HG03469 (cell line): ENCODE data around the gene TUBGCP2.

Source experiments
- ATAC-seq: cut with Tn5 transposase; IDR thresholded peaks from one replicate; pipeline ENCODE4 v1.9.1; 2021; ENCODE audit warnings: mild to moderate bottlenecking, moderate library complexity, moderate number of reproducible peaks; ENCODE audit not compliant: unreplicated experiment

TUBGCP2 gene

GRCh38 chr10:133251388-133252222 lies 57.1 kb downstream of the TUBGCP2 start:
- ATAC-seq = no peak

- no peak for ATAC-seq
These were observed 58.5 kb downstream of the TUBGCP2 start for GRCh38 chr10:133249975-133250754.

DNA sequence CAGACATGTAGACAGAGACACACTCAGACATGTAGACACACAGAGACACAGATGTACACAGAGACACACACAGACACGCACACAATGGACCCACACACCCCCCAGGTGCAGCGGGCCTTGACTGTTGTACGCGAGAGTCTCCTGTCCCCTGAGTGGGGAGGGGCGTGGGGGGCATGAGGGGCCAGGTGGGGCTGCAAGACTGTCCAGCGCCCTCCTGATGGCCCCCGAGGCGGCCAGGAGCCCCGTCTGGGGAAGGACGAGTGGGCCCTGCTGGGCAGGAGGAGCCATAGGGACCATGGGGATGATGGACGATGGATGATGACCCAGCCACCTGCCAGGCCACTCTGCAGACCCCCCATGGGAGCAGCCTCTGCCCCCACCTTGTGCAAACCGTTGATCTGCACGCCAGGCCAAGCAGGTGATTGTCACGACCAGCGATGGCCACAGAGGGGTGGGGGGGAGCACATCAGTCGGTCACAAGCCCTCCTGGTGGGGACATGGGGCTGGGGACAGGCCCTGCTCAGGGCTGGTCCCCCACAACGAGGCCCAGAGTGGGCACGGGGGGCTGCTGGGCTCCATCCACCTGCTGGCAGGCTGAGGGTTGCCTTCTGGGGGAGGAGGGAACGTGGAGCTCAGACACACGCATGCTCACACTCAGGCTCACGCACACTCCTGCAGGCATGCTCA lies 59.4 kb downstream of the TUBGCP2 start:
- ATAC-seq = no peak

GRCh38 chr10:133248334-133248715 lies 60.3 kb downstream of the TUBGCP2 start:
- no peak for ATAC-seq

- no peak for ATAC-seq
These were observed 60.9 kb downstream of the TUBGCP2 start for GRCh38 chr10:133247681-133248333.

DNA sequence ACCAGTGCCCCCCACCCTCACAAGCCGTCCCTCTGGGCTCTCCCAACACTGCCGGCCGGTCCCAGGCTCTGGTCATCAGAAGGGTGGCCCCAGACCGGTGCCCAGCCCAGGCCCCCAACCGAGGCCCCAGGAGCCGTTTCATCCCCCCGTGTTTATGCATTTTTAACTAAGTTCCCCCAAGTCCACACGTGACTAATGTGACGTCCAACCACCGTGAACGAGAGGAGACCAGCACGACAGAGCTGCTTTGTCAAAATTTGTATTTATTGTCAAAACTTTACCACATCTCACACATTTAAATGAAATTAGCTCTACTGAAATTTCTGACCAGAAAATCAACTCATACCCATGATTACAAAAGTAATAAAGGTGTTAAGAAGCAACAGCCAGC lies 62.4 kb downstream of the TUBGCP2 start:
- no peak for ATAC-seq

GRCh38 chr10:133245439-133246235 lies 63.0 kb downstream of the TUBGCP2 start:
- no peak for ATAC-seq

- no peak for ATAC-seq
These were observed 65.1 kb downstream of the TUBGCP2 start for GRCh38 chr10:133243593-133243992.

DNA sequence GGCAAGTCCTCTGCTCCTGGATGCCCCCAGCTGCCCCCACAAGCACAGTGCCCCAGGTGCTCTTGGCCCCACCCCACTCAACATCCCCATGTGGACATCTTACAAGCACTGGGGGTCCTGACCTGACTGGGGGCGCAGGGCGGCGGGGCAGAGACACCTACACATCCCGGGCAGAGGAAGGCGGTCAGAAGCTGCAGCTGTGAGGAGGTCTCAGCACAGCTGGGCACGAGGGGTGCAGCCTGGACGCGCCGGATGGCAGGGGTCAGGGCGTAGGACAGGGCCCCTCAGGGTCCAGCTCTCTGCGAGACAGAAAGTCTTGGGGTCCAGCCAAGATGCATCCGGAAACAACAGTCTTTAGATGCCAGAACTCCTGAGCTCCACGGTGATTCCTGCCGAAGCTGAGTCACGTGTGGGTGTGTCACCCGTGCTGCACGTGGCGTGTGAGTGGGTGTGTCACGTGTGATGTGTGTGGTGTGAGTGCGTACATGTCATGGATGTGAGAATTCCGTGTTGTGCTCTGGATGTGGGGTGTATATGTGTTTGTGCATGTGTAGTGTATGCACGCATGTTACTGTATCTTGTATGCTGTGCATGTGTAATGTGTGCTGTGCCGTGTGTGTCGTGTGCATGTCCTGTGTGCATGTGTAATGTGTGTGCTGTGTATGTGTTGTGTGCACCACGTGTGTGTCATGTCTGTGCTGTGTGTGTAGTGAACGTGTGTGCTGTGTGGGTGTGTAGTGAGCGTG lies 65.9 kb downstream of the TUBGCP2 start:
- ATAC-seq = no peak

DNA sequence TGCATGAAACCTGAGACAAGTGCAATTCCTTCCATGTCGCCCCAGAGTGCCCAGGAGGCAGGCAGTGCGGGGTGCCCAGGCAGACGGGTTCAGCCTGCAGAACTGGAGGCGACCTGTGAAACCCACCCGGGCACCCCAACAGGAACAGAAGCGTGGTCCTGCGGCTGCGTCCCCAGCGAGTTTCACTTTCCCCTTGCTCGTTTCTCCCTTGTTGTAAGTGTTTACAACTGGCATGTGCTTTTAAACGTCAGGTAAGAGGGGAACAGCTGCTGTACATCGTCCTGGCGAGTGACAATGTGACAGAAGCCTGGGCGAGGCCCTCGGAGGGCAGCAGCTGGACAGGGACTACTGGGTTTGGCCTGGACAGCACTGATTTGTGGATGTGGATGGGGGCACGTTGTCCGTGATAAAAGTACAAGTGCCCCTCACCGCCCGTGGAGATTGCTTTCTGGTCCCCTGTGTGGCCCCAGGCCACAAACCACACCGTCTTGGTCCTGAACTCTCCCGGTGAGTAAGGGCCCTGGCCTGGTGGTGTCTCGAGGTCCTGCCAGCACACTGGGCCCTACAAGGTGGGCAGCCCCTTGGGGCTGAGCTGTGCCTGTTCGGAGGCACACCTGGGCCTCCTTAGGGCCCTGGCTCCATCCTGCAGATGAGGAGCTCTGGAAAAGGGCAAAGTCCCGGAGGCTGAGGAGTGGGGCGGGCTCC lies 67.0 kb downstream of the TUBGCP2 start:
- no peak for ATAC-seq

- ATAC-seq = no peak
These were observed 68.7 kb downstream of the TUBGCP2 start for GRCh38 chr10:133239990-133240389.

- no peak for ATAC-seq
These were observed 70.2 kb downstream of the TUBGCP2 start for GRCh38 chr10:133238466-133238804.

DNA sequence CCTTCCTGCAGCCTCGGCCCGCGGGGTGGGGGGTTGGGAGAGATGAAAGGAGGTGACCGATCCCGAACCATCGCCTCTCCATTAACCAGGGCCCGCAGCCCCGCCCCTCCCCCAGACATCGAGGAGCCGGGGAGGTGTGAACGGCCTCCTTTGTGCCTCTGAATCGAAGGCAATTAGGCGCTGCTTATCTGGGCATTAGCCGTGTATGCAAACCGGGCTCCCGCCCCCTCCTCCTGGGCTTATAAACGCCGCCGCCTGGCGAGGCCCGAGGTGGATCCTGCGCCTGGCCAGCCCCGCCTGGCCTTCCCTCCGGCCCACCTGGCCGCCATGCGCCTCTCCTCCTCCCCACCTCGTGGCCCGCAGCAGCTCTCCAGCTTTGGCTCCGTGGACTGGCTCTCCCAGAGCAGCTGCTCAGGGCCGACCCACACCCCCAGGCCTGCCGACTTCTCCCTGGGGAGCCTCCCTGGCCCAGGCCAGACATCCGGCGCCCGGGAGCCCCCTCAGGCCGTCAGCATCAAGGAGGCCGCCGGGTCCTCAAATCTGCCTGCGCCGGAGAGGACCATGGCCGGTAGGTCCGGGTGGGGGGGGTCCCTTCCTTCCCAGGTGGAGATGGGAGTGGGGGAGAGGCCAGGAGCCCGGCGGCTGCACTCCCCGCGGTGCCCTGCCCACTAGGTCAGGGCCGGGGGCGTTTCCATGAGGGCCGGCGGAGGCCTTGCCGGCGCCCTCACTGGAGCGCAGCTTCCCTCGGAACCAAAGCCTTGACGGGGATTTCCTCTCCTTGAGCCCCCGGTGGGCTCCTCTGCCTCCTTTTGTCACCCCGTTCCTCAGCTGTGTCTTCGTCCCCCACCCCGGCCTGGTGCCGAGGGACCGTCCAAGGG lies 70.8 kb downstream of the TUBGCP2 start, which contains the start of gene VENTX:
VENTX (plus strand) TSS at position 268 of the 878 bp plus-strand sequence; CDS start at position 328, 60 bp downstream.
- no peak for ATAC-seq

DNA sequence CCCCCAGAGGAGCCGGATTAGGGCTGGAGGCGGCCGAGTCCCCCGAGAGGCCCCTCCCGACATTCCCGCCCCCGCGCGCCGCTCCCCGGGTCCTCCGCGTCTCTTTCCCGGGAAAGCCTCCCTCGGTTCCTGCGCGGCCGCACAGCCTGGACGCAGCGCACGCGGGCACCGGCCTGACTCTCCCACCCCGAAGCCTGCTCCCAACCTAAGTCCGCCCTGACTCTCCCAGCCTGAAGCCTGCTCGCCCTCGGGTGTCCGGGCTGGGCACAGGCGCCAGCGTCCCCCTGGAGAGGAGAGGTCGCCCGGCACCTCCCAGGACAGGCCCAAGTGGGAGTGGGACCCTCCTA lies 71.5 kb downstream of the TUBGCP2 start:
- no peak for ATAC-seq

DNA sequence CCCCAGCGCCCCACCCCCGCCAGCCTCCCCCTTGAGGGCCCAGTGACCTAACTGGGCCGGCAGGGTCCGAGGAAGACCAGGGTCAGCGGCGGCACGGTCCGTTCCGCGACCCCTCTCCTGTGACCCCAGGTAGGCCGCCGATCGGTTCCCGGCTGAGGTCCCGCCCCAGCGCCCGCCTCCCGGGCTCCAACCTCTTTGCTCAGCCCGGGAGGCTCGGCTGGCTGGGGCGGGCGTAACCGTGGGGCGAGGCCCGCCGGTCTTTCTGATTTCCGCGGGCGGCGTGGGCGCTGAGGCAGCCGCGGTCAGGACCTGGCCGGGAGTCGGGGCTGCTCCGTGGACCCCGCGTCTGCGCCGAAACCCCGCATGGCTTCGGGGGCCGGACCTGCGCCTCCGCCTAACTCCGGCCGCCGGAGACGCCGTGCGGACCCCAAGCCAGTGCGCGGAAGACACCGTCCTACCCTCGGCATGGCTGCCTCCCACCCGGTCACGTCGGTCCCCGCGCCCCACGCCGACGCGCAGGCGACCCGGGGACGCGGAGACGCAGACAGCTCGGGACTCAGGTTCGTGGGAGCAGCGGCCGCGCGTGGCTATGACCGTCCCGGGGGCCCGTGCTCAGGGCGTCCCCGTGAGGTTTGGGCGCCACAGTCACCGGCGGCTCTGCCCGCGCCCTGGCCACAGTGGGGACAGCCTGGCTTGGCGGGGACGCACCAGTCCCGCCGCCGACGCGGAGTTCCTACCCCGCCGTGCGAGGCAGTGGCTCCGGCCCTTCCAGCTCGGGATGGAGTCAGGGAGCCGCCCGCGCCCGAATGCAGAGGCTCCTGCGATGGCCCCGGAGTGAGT lies 72.1 kb downstream of the TUBGCP2 start:
- no peak for ATAC-seq

- ATAC-seq = no peak
These were observed 72.7 kb downstream of the TUBGCP2 start for GRCh38 chr10:133235932-133236331.

GRCh38 chr10:133235265-133235855 lies 73.3 kb downstream of the TUBGCP2 start:
- no peak for ATAC-seq
